H1 (cell line): ENCODE measurements around the gene ABHD16A. TPM values are rescaled to one million over a fixed set of nuclear protein-coding genes. Genes with fewer than 3 reads are reported as not detected.

Source experiments
- CHD1 ChIP-seq: IDR thresholded peaks from 2 replicates; pipeline ENCODE4 v1.6.1; 2012; ENCODE audit warnings: low read depth, low read length, improper control_type of control experiment
- CTBP2 ChIP-seq: IDR thresholded peaks from 2 replicates; pipeline ENCODE4 v1.7.0; 2011; ENCODE audit warnings: borderline replicate concordance, mild to moderate bottlenecking, moderate library complexity, mixed read lengths, low read length; ENCODE audit not compliant: insufficient read depth, insufficient read length
- EGR1 ChIP-seq: IDR thresholded peaks from 2 replicates; pipeline ENCODE4 v1.6.1; 2011; ENCODE audit warnings: low read depth, low read length, borderline replicate concordance
- EZH2 ChIP-seq: fragments of 200-600 bp; sonication (generic); IDR thresholded peaks from 2 replicates; pipeline ENCODE4 v1.7.1; 2012; ENCODE audit warnings: low read depth, mild to moderate bottlenecking, moderate library complexity, low read length, inconsistent platforms; ENCODE audit not compliant: severe bottlenecking
- HDAC2 ChIP-seq, 2 experiments: fragments of 300-600 bp in 1 of 2; sonication (generic) in 1 of 2; IDR thresholded peaks; 2 replicates each; pipeline ENCODE4 v1.6.1; 2011 to 2012; ENCODE audit warnings: low read depth in 2 of 2, low read length in 2 of 2, mild to moderate bottlenecking in 2 of 2, moderate library complexity in 2 of 2, borderline replicate concordance in 1 of 2, inconsistent platforms in 1 of 2
- POLR2A ChIP-seq, 2 experiments: IDR thresholded peaks; 1 replicate in 1 of 2; 2 replicates in 1 of 2; pipeline ENCODE4 v1.6.1; 2011; ENCODE audit warnings: low read depth in 2 of 2, low read length in 2 of 2, mild to moderate bottlenecking in 2 of 2; ENCODE audit errors: control extremely low read depth in 1 of 2
- RAD21 ChIP-seq, 2 experiments: IDR thresholded peaks in 1 of 2; conservative IDR thresholded peaks in 1 of 2; 2 replicates each; pipeline ENCODE4 v1.6.1; 2011; ENCODE audit warnings: low read depth in 2 of 2, low read length in 2 of 2, improper control_type of control experiment in 1 of 2, inconsistent platforms in 1 of 2, mild to moderate bottlenecking in 1 of 2, moderate library complexity in 1 of 2
- TEAD4 ChIP-seq: IDR thresholded peaks from 2 replicates; pipeline ENCODE4 v1.6.1; 2012; ENCODE audit warnings: low read depth, low read length, inconsistent platforms, mixed read lengths
- polyA plus RNA-seq, 7 experiments: library from polyadenylated mRNA; depleted of rRNA in 3 of 7; stranded (reverse) in 5 of 7; unstranded in 2 of 7; fragments of >200 nt in 5 of 7; fragments of 200-250 nt in 2 of 7; gene quantifications; 1 replicate in 5 of 7; 2 replicates in 1 of 7; 4 replicates in 1 of 7; pipeline versions ENCODE4 v1.2.1 to v1.2.3, GENCODE V29; 2011 to 2013; ENCODE audit warnings: missing spikeins in 2 of 7, mixed read lengths in 2 of 7
- total RNA-seq: library from RNA; stranded (reverse); fragmentation: NEBNext Ultra II Directional; extraction: Animal tissue kit (Norgen Biotek cat#: 25700); gene quantifications from 2 replicates; pipeline ENCODE4 v1.2.1, GENCODE V29; 2021
- TF ChIP-seq, protein P1 (sequence below): fragments of 300-600 bp; sonication (generic); IDR thresholded peaks from 2 replicates; pipeline ENCODE4 v1.7.1; 2012; ENCODE audit warnings: low read length, moderate library complexity, mild to moderate bottlenecking, inconsistent platforms; ENCODE audit not compliant: insufficient replicate concordance
- TF ChIP-seq, protein P2 (sequence below): IDR thresholded peaks from 2 replicates; pipeline ENCODE4 v1.6.1; 2011; ENCODE audit warnings: low read length, improper control_type of control experiment

ABHD16A gene
- total and polyA plus RNA-seq, 2 of the 8 experiments (the other 6 are each of a cell fraction or from before 2014, with no cell fraction given): 32.9 to 40.2 TPM

DNA sequence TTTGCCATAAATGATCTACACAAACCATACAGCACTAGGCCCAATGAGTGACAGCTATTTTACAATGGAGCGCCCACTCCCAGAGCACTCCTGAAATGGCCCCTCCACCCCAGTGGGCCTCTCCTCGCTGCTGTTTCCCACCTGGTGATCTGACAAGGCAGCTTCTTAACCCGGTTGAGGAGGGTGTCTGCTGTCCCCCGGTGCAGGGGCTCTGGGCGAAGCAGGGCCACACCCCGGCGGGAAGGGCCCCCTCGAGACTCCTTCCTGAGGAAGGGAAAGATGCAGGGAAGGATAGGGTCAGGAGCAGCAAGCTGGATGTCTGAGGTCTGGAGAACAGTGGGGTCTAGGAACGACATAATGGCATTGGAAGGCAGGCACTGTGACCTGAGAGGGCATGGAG is 10.2 kb downstream of the ABHD16A start (continued):
- TF ChIP-seq, protein P1, sequence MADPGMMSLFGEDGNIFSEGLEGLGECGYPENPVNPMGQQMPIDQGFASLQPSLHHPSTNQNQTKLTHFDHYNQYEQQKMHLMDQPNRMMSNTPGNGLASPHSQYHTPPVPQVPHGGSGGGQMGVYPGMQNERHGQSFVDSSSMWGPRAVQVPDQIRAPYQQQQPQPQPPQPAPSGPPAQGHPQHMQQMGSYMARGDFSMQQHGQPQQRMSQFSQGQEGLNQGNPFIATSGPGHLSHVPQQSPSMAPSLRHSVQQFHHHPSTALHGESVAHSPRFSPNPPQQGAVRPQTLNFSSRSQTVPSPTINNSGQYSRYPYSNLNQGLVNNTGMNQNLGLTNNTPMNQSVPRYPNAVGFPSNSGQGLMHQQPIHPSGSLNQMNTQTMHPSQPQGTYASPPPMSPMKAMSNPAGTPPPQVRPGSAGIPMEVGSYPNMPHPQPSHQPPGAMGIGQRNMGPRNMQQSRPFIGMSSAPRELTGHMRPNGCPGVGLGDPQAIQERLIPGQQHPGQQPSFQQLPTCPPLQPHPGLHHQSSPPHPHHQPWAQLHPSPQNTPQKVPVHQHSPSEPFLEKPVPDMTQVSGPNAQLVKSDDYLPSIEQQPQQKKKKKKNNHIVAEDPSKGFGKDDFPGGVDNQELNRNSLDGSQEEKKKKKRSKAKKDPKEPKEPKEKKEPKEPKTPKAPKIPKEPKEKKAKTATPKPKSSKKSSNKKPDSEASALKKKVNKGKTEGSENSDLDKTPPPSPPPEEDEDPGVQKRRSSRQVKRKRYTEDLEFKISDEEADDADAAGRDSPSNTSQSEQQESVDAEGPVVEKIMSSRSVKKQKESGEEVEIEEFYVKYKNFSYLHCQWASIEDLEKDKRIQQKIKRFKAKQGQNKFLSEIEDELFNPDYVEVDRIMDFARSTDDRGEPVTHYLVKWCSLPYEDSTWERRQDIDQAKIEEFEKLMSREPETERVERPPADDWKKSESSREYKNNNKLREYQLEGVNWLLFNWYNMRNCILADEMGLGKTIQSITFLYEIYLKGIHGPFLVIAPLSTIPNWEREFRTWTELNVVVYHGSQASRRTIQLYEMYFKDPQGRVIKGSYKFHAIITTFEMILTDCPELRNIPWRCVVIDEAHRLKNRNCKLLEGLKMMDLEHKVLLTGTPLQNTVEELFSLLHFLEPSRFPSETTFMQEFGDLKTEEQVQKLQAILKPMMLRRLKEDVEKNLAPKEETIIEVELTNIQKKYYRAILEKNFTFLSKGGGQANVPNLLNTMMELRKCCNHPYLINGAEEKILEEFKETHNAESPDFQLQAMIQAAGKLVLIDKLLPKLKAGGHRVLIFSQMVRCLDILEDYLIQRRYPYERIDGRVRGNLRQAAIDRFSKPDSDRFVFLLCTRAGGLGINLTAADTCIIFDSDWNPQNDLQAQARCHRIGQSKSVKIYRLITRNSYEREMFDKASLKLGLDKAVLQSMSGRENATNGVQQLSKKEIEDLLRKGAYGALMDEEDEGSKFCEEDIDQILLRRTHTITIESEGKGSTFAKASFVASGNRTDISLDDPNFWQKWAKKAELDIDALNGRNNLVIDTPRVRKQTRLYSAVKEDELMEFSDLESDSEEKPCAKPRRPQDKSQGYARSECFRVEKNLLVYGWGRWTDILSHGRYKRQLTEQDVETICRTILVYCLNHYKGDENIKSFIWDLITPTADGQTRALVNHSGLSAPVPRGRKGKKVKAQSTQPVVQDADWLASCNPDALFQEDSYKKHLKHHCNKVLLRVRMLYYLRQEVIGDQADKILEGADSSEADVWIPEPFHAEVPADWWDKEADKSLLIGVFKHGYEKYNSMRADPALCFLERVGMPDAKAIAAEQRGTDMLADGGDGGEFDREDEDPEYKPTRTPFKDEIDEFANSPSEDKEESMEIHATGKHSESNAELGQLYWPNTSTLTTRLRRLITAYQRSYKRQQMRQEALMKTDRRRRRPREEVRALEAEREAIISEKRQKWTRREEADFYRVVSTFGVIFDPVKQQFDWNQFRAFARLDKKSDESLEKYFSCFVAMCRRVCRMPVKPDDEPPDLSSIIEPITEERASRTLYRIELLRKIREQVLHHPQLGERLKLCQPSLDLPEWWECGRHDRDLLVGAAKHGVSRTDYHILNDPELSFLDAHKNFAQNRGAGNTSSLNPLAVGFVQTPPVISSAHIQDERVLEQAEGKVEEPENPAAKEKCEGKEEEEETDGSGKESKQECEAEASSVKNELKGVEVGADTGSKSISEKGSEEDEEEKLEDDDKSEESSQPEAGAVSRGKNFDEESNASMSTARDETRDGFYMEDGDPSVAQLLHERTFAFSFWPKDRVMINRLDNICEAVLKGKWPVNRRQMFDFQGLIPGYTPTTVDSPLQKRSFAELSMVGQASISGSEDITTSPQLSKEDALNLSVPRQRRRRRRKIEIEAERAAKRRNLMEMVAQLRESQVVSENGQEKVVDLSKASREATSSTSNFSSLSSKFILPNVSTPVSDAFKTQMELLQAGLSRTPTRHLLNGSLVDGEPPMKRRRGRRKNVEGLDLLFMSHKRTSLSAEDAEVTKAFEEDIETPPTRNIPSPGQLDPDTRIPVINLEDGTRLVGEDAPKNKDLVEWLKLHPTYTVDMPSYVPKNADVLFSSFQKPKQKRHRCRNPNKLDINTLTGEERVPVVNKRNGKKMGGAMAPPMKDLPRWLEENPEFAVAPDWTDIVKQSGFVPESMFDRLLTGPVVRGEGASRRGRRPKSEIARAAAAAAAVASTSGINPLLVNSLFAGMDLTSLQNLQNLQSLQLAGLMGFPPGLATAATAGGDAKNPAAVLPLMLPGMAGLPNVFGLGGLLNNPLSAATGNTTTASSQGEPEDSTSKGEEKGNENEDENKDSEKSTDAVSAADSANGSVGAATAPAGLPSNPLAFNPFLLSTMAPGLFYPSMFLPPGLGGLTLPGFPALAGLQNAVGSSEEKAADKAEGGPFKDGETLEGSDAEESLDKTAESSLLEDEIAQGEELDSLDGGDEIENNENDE: no peak
- TF ChIP-seq EZH2 (no peak), CHD1 (no peak), TEAD4 (no peak), CTBP2 (no peak), RAD21 (IDR thresholded peaks at IDR 0.05 in 1 of 2, conservative IDR thresholded peaks at IDR 0.05 in 1 of 2; ENCODE audit: low read depth in 2 of 2, low read length in 2 of 2) (no peak), HDAC2 (IDR thresholded peaks at IDR 0.05; ENCODE audit: borderline replicate concordance in 1 of 2, low read depth in 2 of 2, low read length in 2 of 2) (no peak), EGR1 (no peak), POLR2A (IDR thresholded peaks at IDR 0.05; ENCODE audit: control extremely low read depth in 1 of 2, low read depth in 2 of 2, low read length in 2 of 2) (no peak)
- TF ChIP-seq, protein P2, sequence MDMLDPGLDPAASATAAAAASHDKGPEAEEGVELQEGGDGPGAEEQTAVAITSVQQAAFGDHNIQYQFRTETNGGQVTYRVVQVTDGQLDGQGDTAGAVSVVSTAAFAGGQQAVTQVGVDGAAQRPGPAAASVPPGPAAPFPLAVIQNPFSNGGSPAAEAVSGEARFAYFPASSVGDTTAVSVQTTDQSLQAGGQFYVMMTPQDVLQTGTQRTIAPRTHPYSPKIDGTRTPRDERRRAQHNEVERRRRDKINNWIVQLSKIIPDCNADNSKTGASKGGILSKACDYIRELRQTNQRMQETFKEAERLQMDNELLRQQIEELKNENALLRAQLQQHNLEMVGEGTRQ: no peak
